Renal cortical epithelial cell (primary cell): Measurements from ENCODE around the gene ENPP6. TPM values are rescaled to one million over a fixed set of nuclear protein-coding genes. Genes with fewer than 3 reads are reported as not detected.

Source experiments
- DNase-seq: peaks from one replicate; pipeline ENCODE4 v3.0.0-alpha.2; 2011; ENCODE audit warnings: low read depth
- total RNA-seq: library from RNA; depleted of rRNA; stranded (reverse); fragments of >200 nt; gene quantifications from 2 replicates; pipeline ENCODE4 v1.2.3, GENCODE V29; 2014

Gene ENPP6
- total RNA-seq, 1 donor from 2014 or later, result under 0.01 TPM

- peak; percentile 98 for DNase-seq
These were observed 113.1 kb downstream of the ENPP6 start for GRCh38 chr4:184104419-184105101.

GRCh38 chr4:184103527-184104264 is 114.0 kb downstream of the ENPP6 start:
- DNase-seq, result no peak

GRCh38 chr4:184102927-184103326 is 114.7 kb downstream of the ENPP6 start:
- DNase-seq, result no peak

- DNase-seq, result no peak
These were observed 115.2 kb downstream of the ENPP6 start for GRCh38 chr4:184102488-184102887.

- DNase-seq, result no peak
These were observed 116.0 kb downstream of the ENPP6 start for GRCh38 chr4:184101711-184102110.

- peak; percentile 7 for DNase-seq
These were observed 117.3 kb downstream of the ENPP6 start for GRCh38 chr4:184100297-184100885.

- peak; percentile 17 for DNase-seq
These were observed 118.1 kb downstream of the ENPP6 start for GRCh38 chr4:184099535-184099966.

- no peak for DNase-seq
These were observed 118.7 kb downstream of the ENPP6 start for GRCh38 chr4:184099000-184099399.

- DNase-seq, result no peak
These were observed 119.9 kb downstream of the ENPP6 start for GRCh38 chr4:184097815-184098214.

- DNase-seq, result no peak
These were observed 120.5 kb downstream of the ENPP6 start for GRCh38 chr4:184097241-184097605.

GRCh38 chr4:184096561-184097240 is 121.0 kb downstream of the ENPP6 start:
- DNase-seq, result no peak

- no peak for DNase-seq
These were observed 123.0 kb downstream of the ENPP6 start for GRCh38 chr4:184094532-184095159.

GRCh38 chr4:184091986-184092385 is 125.7 kb downstream of the ENPP6 start:
- no peak for DNase-seq

GRCh38 chr4:184090571-184090970 is 127.1 kb downstream of the ENPP6 start:
- DNase-seq, result no peak

- no peak for DNase-seq
These were observed 137.0 kb downstream of the ENPP6 start for GRCh38 chr4:184080674-184081073.

- DNase-seq, result no peak
These were observed 142.8 kb downstream of the ENPP6 start for GRCh38 chr4:184074677-184075388.

- DNase-seq, result no peak
These were observed 149.6 kb downstream of the ENPP6 start for GRCh38 chr4:184067931-184068554.

- peak; percentile 67 for DNase-seq
These were observed 150.9 kb downstream of the ENPP6 start for GRCh38 chr4:184066584-184067300.

GRCh38 chr4:184064877-184065276 is 152.8 kb downstream of the ENPP6 start:
- no peak for DNase-seq

- no peak for DNase-seq
These were observed 154.9 kb downstream of the ENPP6 start for GRCh38 chr4:184062769-184063168.
